ENCODE data around the gene ARHGEF3.

The ARHGEF3 gene

DNA sequence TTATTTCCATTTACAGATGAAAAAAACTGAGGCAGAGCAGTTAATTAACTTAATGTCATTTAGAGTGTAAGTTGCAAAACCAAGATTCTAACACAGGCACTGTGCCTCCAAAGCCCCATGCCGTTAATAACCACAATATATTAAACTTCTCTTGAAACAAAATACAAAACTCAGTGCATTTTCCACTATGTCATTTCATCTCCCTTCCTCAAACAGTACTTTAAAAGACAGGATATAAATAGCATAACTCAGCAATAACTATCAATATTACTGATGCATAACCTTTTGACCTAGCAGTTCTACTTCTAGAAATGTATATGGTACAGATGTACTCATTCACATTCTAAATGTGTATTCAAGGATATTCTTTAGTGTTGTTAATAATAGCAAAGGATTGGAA lies 113.6 kb downstream of the ARHGEF3 start:
- no peak overlapping the region for H3K4ac ChIP-seq (ENCODE audit: low read depth, low read length)
- H3K56ac ChIP-seq (ENCODE audit: low read length), result no peak overlapping the region
- H3K27ac ChIP-seq (ENCODE audit: low read depth, low read length), result no peak overlapping the region
- H3K79me2 ChIP-seq (ENCODE audit: control insufficient read depth, insufficient read depth, low read length), result no peaks in the 10 kb centered on the region
- no peak overlapping the region for H4K8ac ChIP-seq (ENCODE audit: low read depth, low read length)
- no peak overlapping the region for H3K4me2 ChIP-seq (ENCODE audit: low read length)
- no peak overlapping the region for H2BK120ac ChIP-seq (ENCODE audit: low read depth, low read length)
- H2BK5ac ChIP-seq (ENCODE audit: low read length), result no peak overlapping the region
- no peak overlapping the region for H3K4me3 ChIP-seq (ENCODE audit: low read length)
- no peak overlapping the region for H3K9ac ChIP-seq (ENCODE audit: low read length)
- H4K5ac ChIP-seq (ENCODE audit: low read length), result no peak overlapping the region
- H3K23ac ChIP-seq (ENCODE audit: low read length), result no peak overlapping the region
- no peaks in the 10 kb centered on the region for H3K36me3 ChIP-seq (ENCODE audit: control insufficient read depth, insufficient read depth, low read length)
- H3K18ac ChIP-seq (ENCODE audit: low read length), result no peak overlapping the region
- H3K27me3 ChIP-seq (ENCODE audit: insufficient read depth, low read length, poor library complexity), result no peaks in the 10 kb centered on the region
- no peak for DNase-seq
- WGBS (ENCODE audit: extremely low coverage, insufficient coverage, low lambda C conversion rate), result no CpG with 5 or more reads among the region's 1 CpG
- no peaks in the 10 kb centered on the region for H3K79me1 ChIP-seq (ENCODE audit: low read length)
- no peaks in the 10 kb centered on the region for H3K4me1 ChIP-seq (ENCODE audit: control insufficient read depth, low read depth, low read length)
- H2BK15ac ChIP-seq (replicated peaks; ENCODE audit: low read depth), result no peak overlapping the region
- H2AK5ac ChIP-seq (ENCODE audit: low read length), result no peak overlapping the region

DNA sequence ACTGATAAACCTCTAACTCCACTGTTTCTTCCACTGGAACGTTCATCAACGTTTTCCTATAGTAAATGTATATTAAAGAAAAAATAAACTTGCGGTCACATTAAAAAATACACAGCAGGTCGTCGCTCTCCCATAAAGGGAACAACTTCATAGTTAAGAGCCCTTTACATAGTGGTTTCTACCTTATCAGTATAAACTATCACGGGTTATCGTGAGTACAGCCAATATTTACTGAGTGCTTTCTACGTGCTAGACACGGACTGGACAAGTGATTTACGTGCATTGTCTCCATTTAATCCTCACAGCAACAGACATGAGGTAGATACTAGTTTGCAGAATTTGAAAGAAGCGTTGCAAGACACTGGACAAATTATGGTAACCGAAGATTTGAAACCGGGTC lies 117.7 kb downstream of the ARHGEF3 start:
- Histone ChIP-seq H3K36me3 (ENCODE audit: control insufficient read depth, insufficient read depth, low read length) (no peaks in the 10 kb centered on the region), H3K4me3 (ENCODE audit: low read length) (no peak overlapping the region), H2BK5ac (ENCODE audit: low read length) (no peak overlapping the region), H4K8ac (ENCODE audit: low read depth, low read length) (no peak overlapping the region), H3K18ac (ENCODE audit: low read length) (no peak overlapping the region), H2BK15ac (replicated peaks; ENCODE audit: low read depth) (no peak overlapping the region), H3K56ac (ENCODE audit: low read length) (no peak overlapping the region), H3K9ac (ENCODE audit: low read length) (no peak overlapping the region), H2BK120ac (ENCODE audit: low read depth, low read length) (no peak overlapping the region), H3K27ac (ENCODE audit: low read depth, low read length) (no peak overlapping the region), H4K5ac (ENCODE audit: low read length) (no peak overlapping the region), H3K79me1 (ENCODE audit: low read length) (no peaks in the 10 kb centered on the region), H3K27me3 (ENCODE audit: insufficient read depth, low read length, poor library complexity) (no peaks in the 10 kb centered on the region), H2AK5ac (ENCODE audit: low read length) (no peak overlapping the region), H3K4ac (ENCODE audit: low read depth, low read length) (no peak overlapping the region), H3K4me1 (ENCODE audit: control insufficient read depth, low read depth, low read length) (no peaks in the 10 kb centered on the region), H3K79me2 (ENCODE audit: control insufficient read depth, insufficient read depth, low read length) (peaks cover 6% of the 10 kb centered on the region), H3K4me2 (ENCODE audit: low read length) (no peak overlapping the region), H3K23ac (ENCODE audit: low read length) (no peak overlapping the region)
- no peak for DNase-seq
- no CpG with 5 or more reads among the region's 13 CpGs for WGBS (ENCODE audit: extremely low coverage, insufficient coverage, low lambda C conversion rate)

DNA sequence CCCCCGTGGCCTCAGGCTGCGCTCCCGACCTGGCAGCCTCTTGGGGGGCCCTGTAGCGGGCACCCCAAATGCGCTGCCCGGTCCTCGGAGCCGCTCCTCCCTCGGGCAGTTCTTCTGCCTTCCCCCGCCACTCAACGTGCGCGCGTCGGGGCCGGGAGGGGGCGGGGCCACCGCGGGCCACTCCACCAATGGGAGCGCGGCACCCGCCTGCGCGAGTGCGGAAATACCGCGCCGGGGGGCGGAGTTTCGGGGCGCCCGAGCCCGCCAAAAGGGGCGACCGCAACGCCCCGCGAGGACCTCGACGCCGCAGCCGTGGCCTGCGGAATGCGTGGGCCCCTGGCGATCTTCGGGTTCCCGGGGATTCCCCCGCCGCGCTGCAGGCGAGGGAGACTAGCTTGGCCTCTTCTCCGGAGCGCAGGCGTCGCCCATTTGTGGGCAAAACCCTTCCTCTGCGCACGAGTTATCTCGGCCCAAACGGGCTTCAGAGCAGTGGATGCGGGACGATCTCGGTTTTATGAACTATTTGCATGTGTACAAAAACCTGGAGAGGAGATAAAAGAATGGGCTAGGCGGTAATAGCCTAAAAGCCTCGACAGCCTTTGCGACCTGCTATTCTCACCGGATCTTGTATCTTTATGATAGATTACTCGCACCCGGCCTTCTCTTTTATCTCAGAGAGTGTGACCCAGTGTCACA lies 118.5 kb downstream of the ARHGEF3 start, which contains the start of gene TASOR:
Gene TASOR, minus strand, starts transcription at position 144 of the 696 bp plus-strand sequence. CDS start 259 bp downstream, outside the sequence.
- H3K4me2 ChIP-seq (ENCODE audit: low read length), result peak within 1 kb of the TSS; percentile 94
- H3K79me2 ChIP-seq (ENCODE audit: control insufficient read depth, insufficient read depth, low read length), result peaks cover 8% of the 10 kb centered on the region
- peak within 1 kb of the TSS; percentile 74 for H4K5ac ChIP-seq (ENCODE audit: low read length)
- no peaks in the 10 kb centered on the region for H3K27me3 ChIP-seq (ENCODE audit: insufficient read depth, low read length, poor library complexity)
- no peaks in the 10 kb centered on the region for H3K4me1 ChIP-seq (ENCODE audit: control insufficient read depth, low read depth, low read length)
- peak within 1 kb of the TSS; percentile 91 for H3K4me3 ChIP-seq (ENCODE audit: low read length)
- no peak within 1 kb of the TSS for H4K8ac ChIP-seq (ENCODE audit: low read depth, low read length)
- no peak within 1 kb of the TSS for H2AK5ac ChIP-seq (ENCODE audit: low read length)
- no peaks in the 10 kb centered on the region for H3K36me3 ChIP-seq (ENCODE audit: control insufficient read depth, insufficient read depth, low read length)
- peak within 1 kb of the TSS; percentile 81 for H3K4ac ChIP-seq (ENCODE audit: low read depth, low read length)
- H3K9ac ChIP-seq (ENCODE audit: low read length), result peak within 1 kb of the TSS; percentile 96
- H3K27ac ChIP-seq (ENCODE audit: low read depth, low read length), result peak within 1 kb of the TSS; percentile 92
- H2BK5ac ChIP-seq (ENCODE audit: low read length), result peak within 1 kb of the TSS; percentile 71
- H3K23ac ChIP-seq (ENCODE audit: low read length), result peak within 1 kb of the TSS; percentile 74
- DNase-seq, result peak; percentile 81
- H3K79me1 ChIP-seq (ENCODE audit: low read length), result no peaks in the 10 kb centered on the region
- H3K56ac ChIP-seq (ENCODE audit: low read length), result peak within 1 kb of the TSS; percentile 99
- no CpG with 5 or more reads among the region's 68 CpGs for WGBS (ENCODE audit: extremely low coverage, insufficient coverage, low lambda C conversion rate)
- peak within 1 kb of the TSS; percentile 98 for H3K18ac ChIP-seq (ENCODE audit: low read length)
- H2BK15ac ChIP-seq (replicated peaks; ENCODE audit: low read depth), result no peak within 1 kb of the TSS
- no peak within 1 kb of the TSS for H2BK120ac ChIP-seq (ENCODE audit: low read depth, low read length)

DNA sequence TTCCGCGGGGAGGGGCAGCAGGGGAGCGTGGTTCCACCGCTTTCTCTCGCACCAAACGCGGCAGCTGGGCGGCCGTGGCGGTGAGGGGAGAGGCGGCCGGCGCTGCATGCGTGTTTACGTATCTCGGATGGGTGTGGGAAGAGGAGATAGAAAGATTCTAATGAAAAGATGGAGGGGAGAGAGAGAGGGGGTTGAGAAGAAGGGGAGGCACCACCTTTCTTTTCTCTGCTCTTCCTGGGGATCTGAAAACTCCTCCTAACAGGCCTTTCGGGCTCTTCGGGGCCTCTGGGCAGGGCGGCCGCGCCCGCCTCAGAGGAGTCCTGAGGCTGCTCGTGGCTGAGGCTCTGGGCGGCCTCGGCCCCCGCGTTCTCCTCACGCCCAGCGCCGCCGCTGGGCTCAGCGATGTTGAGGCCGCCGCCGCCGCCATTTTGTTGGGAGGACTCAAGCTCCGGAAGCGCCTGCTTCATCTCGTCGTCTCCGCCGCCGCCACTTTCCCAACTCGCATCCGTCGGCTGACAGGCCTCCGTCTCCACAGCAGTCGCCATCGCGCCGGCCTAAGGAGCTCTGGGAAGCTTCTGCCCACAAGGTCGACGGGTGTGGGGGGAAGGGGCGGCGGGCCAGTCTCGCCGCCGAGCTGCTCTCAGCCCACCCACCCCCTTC lies 119.2 kb downstream of the ARHGEF3 start:
- peak overlapping the region; percentile 99 for H3K56ac ChIP-seq (ENCODE audit: low read length)

DNA sequence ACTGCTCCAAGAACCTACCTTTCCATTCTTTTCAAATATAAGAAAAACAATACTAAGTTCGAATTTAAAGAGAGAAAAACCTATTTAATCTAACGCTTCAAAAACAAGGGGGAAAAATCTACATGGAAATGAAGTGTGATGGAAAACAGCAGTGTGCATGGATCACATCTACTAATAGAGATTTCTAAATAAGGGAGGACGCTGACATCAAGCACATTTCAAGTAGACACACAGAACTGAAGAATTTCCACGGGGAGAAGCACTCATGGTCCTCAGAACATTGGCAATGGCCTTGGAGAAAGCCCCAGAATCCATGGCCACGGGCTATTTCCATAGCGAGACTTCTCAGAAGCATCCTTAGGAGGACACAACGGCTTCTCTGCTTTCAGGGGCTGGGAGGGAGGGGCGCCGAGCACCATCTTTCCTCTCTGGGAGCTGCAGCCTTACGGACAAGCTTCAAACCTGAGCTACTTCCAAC lies 119.7 kb downstream of the ARHGEF3 start:
- Histone ChIP-seq H4K8ac (ENCODE audit: low read depth, low read length) (no peak overlapping the region), H3K79me2 (ENCODE audit: control insufficient read depth, insufficient read depth, low read length) (peaks cover 8% of the 10 kb centered on the region), H2AK5ac (ENCODE audit: low read length) (no peak overlapping the region), H3K4me2 (ENCODE audit: low read length) (peak overlapping the region; percentile 94), H3K23ac (ENCODE audit: low read length) (no peak overlapping the region), H3K27me3 (ENCODE audit: insufficient read depth, low read length, poor library complexity) (no peaks in the 10 kb centered on the region), H2BK5ac (ENCODE audit: low read length) (no peak overlapping the region), H3K79me1 (ENCODE audit: low read length) (no peaks in the 10 kb centered on the region), H2BK120ac (ENCODE audit: low read depth, low read length) (no peak overlapping the region), H3K18ac (ENCODE audit: low read length) (peak overlapping the region; percentile 98), H3K56ac (ENCODE audit: low read length) (peak overlapping the region; percentile 99), H2BK15ac (replicated peaks; ENCODE audit: low read depth) (no peak overlapping the region), H3K4me1 (ENCODE audit: control insufficient read depth, low read depth, low read length) (no peaks in the 10 kb centered on the region), H3K27ac (ENCODE audit: low read depth, low read length) (peak overlapping the region; percentile 92), H4K5ac (ENCODE audit: low read length) (no peak overlapping the region), H3K4ac (ENCODE audit: low read depth, low read length) (peak overlapping the region; percentile 78), H3K4me3 (ENCODE audit: low read length) (peak overlapping the region; percentile 91), H3K9ac (ENCODE audit: low read length) (peak overlapping the region; percentile 96), H3K36me3 (ENCODE audit: control insufficient read depth, insufficient read depth, low read length) (no peaks in the 10 kb centered on the region)
- DNase-seq, result peak; percentile 93
- WGBS (ENCODE audit: extremely low coverage, insufficient coverage, low lambda C conversion rate), result no CpG with 5 or more reads among the region's 10 CpGs

More for the DNA sequence above, 119.2 kb downstream of the ARHGEF3 start:
- Histone ChIP-seq H3K79me1 (ENCODE audit: low read length) (no peaks in the 10 kb centered on the region), H3K27me3 (ENCODE audit: insufficient read depth, low read length, poor library complexity) (no peaks in the 10 kb centered on the region), H3K23ac (ENCODE audit: low read length) (peak overlapping the region; percentile 74), H3K36me3 (ENCODE audit: control insufficient read depth, insufficient read depth, low read length) (no peaks in the 10 kb centered on the region), H3K79me2 (ENCODE audit: control insufficient read depth, insufficient read depth, low read length) (peaks cover 8% of the 10 kb centered on the region), H3K4me1 (ENCODE audit: control insufficient read depth, low read depth, low read length) (no peaks in the 10 kb centered on the region), H4K5ac (ENCODE audit: low read length) (peak overlapping the region; percentile 74), H2BK120ac (ENCODE audit: low read depth, low read length) (no peak overlapping the region), H3K4ac (ENCODE audit: low read depth, low read length) (peak overlapping the region; percentile 81), H2BK5ac (ENCODE audit: low read length) (peak overlapping the region; percentile 71), H3K27ac (ENCODE audit: low read depth, low read length) (peak overlapping the region; percentile 92), H3K18ac (ENCODE audit: low read length) (peak overlapping the region; percentile 98), H3K9ac (ENCODE audit: low read length) (peak overlapping the region; percentile 96), H3K4me2 (ENCODE audit: low read length) (peak overlapping the region; percentile 35), H4K8ac (ENCODE audit: low read depth, low read length) (no peak overlapping the region), H2BK15ac (replicated peaks; ENCODE audit: low read depth) (no peak overlapping the region), H3K4me3 (ENCODE audit: low read length) (peak overlapping the region; percentile 91), H2AK5ac (ENCODE audit: low read length) (no peak overlapping the region)
- WGBS (ENCODE audit: extremely low coverage, insufficient coverage, low lambda C conversion rate), result no CpG with 5 or more reads among the region's 58 CpGs
- peak; percentile 83 for DNase-seq

Data from mesendoderm (in vitro differentiated cells).